Measurements from ENCODE around the gene PVALB.

The PVALB gene

GRCh38 chr22:36775964-36776669 lies 40.7 kb downstream of the PVALB start, which contains the start of gene IFT27 (continued):
- peak; percentile 90 for TF ChIP-seq ZNF449 (tag by site-specific recombination; IDR thresholded peaks at IDR 0.05)
- peak; percentile 19; the same call in 1 of the 2 replicates for TF ChIP-seq SP7 (tag by site-specific recombination; IDR thresholded peaks at IDR 0.05)
- TF ChIP-seq ZNF214 (tag by site-specific recombination; IDR thresholded peaks at IDR 0.05; ENCODE audit: borderline replicate concordance), result no peak
- TF ChIP-seq ZBTB26 (tag by site-specific recombination; optimal IDR thresholded peaks at IDR 0.05), result peak; percentile 9
- TF ChIP-seq ZNF692 (tag by site-specific recombination; IDR thresholded peaks at IDR 0.05), result peak; percentile 64; the same call in 1 of the 2 replicates
- TF ChIP-seq ZNF10 (tag by site-specific recombination; IDR thresholded peaks at IDR 0.05), result no peak
- TF ChIP-seq KLF10 (tag by site-specific recombination; IDR thresholded peaks at IDR 0.05), result peak; percentile 57; the same call in 1 of the 2 replicates
- no peak for TF ChIP-seq GLI4 (tag by site-specific recombination; IDR thresholded peaks at IDR 0.05)
- TF ChIP-seq ATF2 (tag by site-specific recombination; IDR thresholded peaks at IDR 0.05; ENCODE audit: low read depth), result peak; percentile 63
- peak; percentile 52 for TF ChIP-seq ZNF513 (tag by site-specific recombination; IDR thresholded peaks at IDR 0.05)
- TF ChIP-seq PRDM1 (tag by site-specific recombination; IDR thresholded peaks at IDR 0.05), result no peak
- TF ChIP-seq ZBTB6 (tag by site-specific recombination; IDR thresholded peaks at IDR 0.05), result peak; percentile 95
- 0 out of 2 replicates have a peak, but pooled peaks have one; percentile 3 for TF ChIP-seq ZXDB (tag by site-specific recombination; IDR thresholded peaks at IDR 0.05)
- peak; percentile 98 for TF ChIP-seq ZNF350 (tag by site-specific recombination; IDR thresholded peaks at IDR 0.05)
- peak; percentile 79 for TF ChIP-seq ZNF335 (tag by site-specific recombination; conservative IDR thresholded peaks at IDR 0.05)
- TF ChIP-seq GLIS2 (tag by site-specific recombination; IDR thresholded peaks at IDR 0.05), result 0 out of 2 replicates have a peak, but pooled peaks have one; percentile 24
- TF ChIP-seq PATZ1 (tag by site-specific recombination; IDR thresholded peaks at IDR 0.05), result 0 out of 2 replicates have a peak, but pooled peaks have one; percentile 0

Data from HEK293 (cell line).